ENCODE data around the gene NAA20.

The NAA20 gene

GRCh38 chr20:20078041-20078440 lies 60.9 kb downstream of the NAA20 start:
- DNase-seq, result no peak

- no peak for DNase-seq
These were observed 62.1 kb downstream of the NAA20 start for GRCh38 chr20:20079102-20079784.
